ENCODE results near the gene MXI1.

DNA sequence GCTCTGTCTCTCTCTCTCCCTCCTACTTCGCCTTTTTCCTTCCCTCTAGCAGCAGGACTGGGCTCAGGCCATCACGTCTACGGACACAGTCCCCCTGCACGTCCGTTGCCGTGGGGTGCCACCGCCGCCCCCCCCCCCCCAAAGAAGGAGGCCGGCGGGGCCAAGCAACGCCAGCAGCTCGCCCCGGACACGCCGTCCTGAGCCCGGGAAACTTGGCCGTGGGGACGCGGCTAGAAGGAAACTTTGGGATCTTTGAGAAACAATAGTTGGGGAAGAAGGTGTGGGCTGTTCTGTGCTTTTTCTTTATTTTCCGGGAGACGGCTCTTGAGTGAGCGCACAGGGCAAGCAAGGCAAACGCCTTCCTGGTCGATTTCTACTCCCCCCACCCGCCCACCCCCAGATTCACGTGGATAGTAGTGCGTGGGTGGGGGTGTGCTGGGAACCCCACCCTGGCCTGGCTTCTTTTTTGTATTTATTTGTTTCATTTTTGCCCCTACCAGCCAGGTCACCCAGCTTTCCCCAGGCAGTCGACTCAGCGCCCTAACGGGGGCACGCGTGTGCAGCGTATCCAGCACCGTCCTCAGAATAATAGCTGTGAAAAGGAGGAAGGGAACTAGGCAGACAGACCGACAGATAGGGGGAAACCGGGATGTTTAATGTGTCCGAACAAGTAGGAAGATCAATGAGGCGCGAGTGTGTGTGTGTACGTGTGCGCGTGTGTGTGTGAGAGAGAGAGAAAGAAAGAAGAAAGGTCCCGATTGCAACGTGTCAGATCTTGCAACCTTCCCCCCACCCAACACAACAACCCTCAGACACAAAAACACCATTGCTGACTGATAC lies 1.4 kb downstream of the MXI1 start:
- TF ChIP-seq CEBPB (IDR thresholded peaks at IDR 0.05; ENCODE audit: low read depth, low read length) = no peak
- TF ChIP-seq MAZ (IDR thresholded peaks at IDR 0.05; ENCODE audit: borderline replicate concordance, low read depth, low read length) = no peak
- TF ChIP-seq, protein P1, sequence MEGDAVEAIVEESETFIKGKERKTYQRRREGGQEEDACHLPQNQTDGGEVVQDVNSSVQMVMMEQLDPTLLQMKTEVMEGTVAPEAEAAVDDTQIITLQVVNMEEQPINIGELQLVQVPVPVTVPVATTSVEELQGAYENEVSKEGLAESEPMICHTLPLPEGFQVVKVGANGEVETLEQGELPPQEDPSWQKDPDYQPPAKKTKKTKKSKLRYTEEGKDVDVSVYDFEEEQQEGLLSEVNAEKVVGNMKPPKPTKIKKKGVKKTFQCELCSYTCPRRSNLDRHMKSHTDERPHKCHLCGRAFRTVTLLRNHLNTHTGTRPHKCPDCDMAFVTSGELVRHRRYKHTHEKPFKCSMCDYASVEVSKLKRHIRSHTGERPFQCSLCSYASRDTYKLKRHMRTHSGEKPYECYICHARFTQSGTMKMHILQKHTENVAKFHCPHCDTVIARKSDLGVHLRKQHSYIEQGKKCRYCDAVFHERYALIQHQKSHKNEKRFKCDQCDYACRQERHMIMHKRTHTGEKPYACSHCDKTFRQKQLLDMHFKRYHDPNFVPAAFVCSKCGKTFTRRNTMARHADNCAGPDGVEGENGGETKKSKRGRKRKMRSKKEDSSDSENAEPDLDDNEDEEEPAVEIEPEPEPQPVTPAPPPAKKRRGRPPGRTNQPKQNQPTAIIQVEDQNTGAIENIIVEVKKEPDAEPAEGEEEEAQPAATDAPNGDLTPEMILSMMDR (conservative IDR thresholded peaks at IDR 0.05; ENCODE audit: low read depth, low read length) = peak; percentile 45
- TF ChIP-seq POLR2A (IDR thresholded peaks at IDR 0.05; ENCODE audit: low read depth, low read length) = no peak; the same call in 1 of the 2 replicates
- peak; percentile 43; the same call in 1 of the 2 replicates for TF ChIP-seq MXI1 (IDR thresholded peaks at IDR 0.05; ENCODE audit: borderline replicate concordance, low read depth, low read length)
- no peak for TF ChIP-seq FOS (IDR thresholded peaks at IDR 0.05; ENCODE audit: low read depth, low read length)
- no peak for TF ChIP-seq RCOR1 (IDR thresholded peaks at IDR 0.05; ENCODE audit: insufficient replicate concordance, low read length)
